HG03064 (cell line): ENCODE data around the gene LCN10.

Experiments
- ATAC-seq: cut with Tn5 transposase; IDR thresholded peaks from one replicate; pipeline ENCODE4 v1.9.1; 2021; ENCODE audit warnings: low read depth; ENCODE audit not compliant: unreplicated experiment

Gene LCN10

GRCh38 chr9:136740971-136741882 lies 1.5 kb downstream of the LCN10 start:
- ATAC-seq, result no peak

GRCh38 chr9:136740491-136740890 lies 2.2 kb downstream of the LCN10 start:
- ATAC-seq, result no peak

GRCh38 chr9:136740069-136740468 lies 2.7 kb downstream of the LCN10 start:
- no peak for ATAC-seq

DNA sequence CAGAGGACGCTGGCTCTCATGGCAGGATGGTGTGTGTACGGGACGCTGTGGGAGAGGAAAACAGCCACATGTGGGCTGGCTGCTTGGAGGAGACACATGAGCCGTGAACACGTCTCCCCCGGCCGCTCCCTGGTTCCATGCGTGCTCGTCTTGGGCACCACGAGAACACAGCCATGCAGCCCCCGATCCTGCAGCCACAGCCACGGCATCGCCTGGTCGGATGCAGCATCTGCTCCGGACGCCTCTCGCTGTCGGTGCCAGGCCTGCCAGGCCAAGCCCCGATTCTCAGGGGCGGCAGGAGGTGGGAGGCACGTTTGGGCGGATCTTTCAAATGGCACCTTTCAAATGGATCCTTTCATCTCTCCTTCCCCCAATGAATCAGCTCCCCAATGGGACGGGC lies 3.2 kb downstream of the LCN10 start:
- ATAC-seq, result no peak

DNA sequence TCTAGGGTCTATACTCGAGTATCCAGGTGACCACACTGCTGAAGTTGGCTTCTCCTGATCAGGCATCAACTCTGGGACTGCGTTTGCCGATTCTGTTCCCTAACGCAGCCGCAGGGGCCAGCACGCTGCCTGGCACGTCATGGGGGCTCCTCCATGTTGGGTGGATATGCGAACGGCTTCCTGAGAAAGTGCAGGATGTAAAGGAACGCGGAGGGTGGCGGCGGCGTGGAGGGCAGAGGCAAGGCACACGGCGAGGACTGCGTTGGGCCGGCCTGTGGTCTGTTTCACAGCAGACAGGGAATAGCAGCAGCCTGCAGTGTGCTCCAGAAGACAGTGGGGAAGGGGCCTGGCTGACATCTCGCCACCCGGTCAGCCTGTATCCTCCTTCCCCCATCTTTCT lies 3.8 kb downstream of the LCN10 start:
- no peak for ATAC-seq

DNA sequence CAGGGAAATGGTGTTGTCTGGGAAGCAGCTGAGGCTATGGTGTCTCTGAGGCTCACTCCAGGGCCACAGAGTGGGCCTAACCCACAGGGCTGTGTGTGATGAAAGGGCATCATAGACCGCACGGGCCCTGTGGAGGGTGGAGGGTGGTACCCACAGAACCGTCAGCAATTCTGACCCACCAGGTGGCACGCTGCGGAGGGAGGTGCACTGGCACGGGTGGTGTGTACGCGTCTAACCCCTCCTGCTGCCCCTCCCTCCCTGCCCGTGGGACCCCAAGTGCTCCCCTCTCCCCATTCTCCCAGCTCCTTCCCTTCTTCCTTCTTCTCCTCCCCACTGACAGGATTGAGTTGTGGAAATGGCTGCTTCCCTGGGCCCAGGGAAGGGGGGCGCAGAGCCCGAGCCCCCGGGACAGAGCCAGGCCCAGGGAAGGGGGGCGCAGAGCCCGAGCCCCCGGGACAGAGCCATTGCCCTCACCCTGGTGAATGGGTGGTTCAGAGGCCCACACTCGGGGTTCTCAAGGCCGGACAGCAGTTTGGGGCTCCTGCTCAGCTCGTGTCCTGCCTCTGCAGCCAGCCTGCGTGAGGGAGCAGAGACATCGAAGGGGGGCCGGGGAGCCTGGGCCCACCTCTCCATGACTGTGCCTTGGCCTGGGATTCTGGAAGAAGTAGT lies 6.8 kb downstream of the LCN10 start:
- ATAC-seq, result no peak

- ATAC-seq, result no peak
Measured at GRCh38 chr9:136734837-136735496, 7.8 kb downstream of the LCN10 start.

DNA sequence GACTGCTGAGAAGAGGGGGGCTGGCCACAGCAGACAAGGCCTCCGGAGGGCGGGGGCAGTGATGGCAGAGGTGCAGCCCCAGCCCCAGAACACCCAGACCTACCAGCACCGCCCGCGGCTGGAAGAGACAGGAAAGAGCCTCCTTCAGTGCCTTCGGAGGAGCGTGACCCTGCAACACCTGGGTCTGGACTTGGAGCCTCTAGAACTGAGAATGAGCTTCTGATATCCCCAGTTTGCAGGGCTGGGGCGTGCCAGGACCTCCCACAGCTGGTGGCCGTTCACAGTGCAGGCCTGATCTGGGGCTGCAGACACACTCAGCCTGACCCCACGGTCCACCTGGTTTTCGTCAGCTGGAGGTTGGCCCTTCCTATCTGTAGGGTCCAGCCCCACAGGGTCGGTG lies 9.1 kb downstream of the LCN10 start:
- no peak for ATAC-seq

DNA sequence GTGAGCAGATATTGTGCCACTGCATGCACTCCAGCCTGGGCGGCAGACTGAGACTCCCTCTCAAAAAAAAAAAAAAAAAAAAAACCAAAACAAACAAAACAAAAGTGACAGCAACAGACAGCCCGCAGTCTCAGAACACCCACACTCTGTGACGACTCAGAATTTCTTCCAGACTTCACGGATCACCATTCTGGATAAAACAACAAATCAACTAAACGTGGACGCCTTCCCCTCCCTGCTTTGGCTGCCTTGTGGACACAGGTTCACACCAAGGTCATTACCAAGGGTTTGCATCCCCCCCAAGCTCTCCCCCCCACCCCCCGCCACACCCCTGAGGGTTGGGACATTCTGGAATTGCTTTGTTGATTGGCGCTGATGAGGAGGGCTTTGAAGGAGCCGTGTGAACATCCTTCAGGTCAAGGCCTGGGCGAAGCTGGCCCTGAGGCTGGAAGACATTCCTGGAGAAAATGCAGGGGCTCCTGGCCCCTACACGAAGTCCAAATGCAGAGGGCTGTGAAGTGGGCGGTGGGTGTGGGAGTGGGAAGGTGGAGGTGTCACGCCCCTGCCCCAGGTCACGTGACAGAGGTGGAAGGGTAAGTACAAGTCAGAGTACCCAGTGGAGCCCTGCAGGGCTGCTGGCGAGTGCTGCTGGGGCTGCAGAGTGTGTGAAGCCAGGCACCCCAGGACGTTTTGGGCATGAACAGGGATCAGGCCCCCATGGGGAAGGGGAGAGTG lies 10.1 kb downstream of the LCN10 start:
- no peak for ATAC-seq

DNA sequence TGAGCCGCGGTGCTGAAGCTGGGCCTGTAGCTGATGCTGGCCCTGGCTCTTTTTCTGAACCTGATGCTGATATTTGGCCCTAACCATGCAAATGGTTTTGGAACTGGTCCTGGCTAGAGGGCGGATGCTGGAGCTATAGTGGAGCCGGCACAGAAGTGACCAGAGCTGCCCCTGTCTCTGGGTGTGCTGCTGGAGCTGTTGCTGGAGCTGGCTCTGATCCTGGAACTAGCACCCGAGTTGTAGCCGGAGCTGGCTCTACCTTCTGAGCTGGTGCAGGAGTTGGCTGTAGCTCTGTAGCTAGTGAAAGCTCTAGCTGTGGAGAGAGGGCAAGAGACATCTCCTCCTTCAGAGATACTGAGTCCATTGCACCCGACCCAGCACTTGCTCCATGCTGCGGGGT lies 12.8 kb downstream of the LCN10 start:
- no peak for ATAC-seq

- no peak for ATAC-seq
Measured at GRCh38 chr9:136729144-136729543, 13.6 kb downstream of the LCN10 start.

DNA sequence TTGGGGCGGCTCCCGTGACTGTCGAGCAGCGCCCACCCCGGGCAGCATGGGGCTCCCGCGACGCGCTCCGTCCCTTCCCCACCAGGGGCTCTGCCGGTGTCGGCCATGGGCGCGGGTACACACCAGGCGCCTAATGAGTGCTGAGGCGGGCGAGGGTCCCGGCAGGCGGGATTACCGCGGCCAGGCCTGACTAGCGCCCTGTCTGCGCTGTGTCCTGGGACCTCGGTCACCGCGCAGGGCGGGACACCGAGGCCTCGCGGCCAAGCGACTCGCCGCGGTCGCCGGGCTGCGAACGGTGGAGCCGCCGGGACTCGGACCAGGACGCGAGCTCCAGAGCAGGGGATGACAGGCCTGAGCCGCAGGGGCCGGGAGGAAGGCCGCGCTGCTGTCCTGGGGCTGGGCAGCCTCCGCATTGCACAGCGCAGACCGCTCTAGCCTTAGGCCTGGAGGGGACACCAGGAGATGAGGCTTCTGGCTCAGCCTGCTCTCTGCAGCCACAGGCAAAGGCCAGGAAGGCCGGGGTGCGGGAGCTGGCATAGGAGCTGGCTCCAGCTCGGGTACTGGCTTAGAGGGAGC lies 14.1 kb downstream of the LCN10 start:
- ATAC-seq, result no peak

- no peak for ATAC-seq
Measured at GRCh38 chr9:136728080-136728547, 14.6 kb downstream of the LCN10 start.

DNA sequence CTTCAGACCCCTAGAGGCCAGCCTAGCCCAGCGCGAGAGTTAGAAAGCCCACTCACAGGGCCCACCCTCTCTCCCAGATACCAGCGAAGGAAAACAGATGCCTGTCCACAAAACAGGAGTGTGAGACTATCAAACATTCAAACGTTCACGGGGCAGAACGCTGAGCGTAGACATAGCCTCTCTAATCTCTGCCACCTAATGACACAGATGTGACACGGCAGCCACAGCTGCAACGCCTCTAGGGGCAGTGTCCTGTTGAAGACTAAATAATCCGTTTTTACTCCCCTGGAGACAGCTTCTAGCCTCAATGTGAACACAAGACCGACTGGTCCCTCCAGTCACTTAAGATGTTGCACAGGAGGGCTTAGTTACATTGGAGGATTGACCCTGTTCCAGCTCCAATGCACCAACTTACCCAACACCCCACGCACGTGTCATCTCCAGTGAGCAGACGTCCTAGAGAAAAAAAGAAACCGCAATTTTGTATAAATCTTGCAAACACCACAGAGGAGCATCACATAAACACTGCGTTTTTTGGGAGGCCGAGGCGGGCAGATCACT lies 16.0 kb downstream of the LCN10 start:
- ATAC-seq, result no peak

- no peak for ATAC-seq
Measured at GRCh38 chr9:136726118-136726517, 16.6 kb downstream of the LCN10 start.

DNA sequence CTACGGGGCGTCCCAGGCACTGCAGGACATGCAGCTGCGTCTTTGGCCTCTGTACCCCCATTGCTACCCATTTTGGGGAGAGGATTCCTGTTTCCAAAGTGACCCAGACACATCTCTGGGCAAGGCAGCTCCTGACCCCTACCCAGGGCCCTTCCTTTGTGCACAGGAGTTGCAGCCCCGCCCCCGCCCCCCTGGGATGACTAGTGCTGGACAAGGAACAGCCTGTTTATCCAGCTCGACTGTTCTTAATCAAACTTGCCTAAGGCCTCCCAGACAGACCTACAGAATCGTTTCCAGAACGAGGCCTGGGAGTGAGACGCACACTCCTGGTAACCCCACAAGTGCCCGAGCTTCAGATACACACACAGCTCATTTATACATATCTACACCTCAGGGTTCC lies 17.1 kb downstream of the LCN10 start:
- ATAC-seq, result no peak

DNA sequence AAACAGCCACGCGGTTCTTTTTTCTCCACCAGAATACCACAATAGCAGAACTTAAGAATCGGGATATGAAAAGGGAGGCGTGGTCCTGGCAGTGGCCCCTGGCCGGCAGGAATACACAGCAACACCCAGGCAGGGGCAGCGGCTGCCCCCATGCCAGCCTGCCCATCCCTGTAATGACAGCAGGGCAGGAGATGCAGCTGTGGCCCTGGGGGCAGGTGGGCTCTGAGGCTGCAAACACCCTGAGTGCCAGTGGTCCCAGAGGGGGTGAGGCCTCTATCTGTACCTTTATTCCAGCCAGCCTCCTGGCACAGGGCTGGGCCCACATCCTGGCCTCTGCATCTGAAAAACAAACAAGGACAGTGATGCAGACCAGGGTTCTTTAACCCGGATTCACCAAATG lies 18.0 kb downstream of the LCN10 start:
- ATAC-seq, result no peak

DNA sequence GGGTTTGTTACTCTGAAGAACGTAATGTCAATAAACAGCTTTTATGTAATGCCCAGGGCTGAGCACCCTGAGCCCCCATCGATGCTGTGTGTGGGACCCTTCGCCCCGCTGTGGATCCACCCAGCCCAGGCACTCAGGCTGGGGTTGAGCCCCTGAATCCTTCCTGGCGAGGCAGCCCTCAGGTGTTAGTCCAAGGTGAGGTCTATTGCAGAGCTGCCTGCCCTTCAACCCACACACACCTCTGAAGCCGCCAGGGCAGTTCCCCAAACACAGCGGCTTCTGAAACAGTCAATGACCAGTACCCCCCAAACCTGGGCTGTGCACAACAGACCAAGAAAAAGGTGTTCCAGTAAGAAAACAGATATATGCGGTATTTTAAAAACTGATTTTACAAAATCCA lies 18.8 kb downstream of the LCN10 start:
- ATAC-seq, result no peak

DNA sequence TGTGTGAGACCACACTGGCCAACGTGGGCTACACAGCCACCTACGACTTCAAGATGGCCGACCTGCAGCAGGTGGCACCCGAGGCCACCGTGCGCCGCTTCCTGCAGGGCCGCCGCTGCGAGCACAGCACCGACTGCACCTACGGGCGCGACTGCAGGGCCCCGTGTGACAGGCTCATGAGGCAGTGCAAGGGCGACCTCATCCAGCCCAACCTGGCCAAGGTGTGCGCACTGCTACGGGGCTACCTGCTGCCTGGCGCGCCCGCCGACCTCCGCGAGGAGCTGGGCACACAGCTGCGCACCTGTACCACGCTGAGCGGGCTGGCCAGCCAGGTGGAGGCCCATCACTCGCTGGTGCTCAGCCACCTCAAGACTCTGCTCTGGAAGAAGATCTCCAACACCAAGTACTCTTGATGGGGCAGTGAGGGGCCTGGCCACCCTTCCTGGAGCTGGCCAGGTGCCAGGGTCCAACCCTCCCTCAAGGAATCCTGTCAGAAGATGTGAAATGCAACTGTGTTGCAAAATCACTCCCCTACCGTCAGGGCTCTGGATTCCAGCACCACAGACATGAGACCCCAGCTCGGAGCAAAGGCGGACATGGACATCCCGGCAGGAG lies 19.3 kb downstream of the LCN10 start:
- ATAC-seq, result no peak

DNA sequence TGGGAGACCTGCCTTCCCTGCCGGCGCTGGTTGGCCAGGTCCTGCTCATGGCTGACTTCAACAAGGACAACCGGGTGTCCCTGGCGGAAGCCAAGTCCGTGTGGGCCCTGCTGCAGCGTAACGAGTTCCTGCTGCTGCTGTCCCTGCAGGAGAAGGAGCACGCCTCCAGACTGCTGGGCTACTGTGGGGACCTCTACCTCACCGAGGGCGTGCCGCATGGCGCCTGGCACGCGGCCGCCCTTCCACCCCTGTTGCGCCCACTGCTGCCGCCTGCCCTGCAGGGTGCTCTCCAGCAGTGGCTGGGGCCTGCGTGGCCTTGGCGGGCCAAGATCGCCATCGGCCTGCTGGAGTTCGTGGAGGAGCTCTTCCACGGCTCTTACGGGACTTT lies 19.8 kb downstream of the LCN10 start:
- ATAC-seq, result no peak
